ENCODE measurements around the gene ADCY1.

DNA sequence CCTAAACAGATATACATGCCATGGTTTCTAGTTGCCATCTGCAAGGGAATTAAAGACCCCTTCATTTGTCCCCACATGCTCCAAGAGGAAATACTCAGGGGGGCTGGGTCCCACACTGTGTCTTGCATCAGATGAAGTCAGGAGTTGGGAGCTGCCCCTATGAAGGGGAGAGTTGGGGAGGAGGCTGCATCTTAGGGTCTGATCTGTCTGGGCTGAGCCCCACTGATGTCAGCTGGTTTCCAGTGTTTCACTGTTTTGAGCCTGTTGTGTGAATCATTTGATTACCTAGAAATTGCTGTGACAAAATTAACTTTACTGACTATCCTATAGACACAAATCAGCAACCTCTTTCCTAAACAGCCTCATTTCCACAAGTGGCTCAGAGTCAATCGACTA, 4.9 kb upstream of the ADCY1 start:
- TF ChIP-seq EZH2 (optimal IDR thresholded peaks at IDR 0.05; ENCODE audit: low read depth, low read length): no peak
- TF ChIP-seq CTCF (IDR thresholded peaks at IDR 0.05; ENCODE audit: low read length): no peak
